Stimulated activated CD8-positive, alpha-beta memory T cell treated with anti-CD3 and anti-CD28 coated beads, Interleukin-7, amount 100 ng/mL, for 4 hours (primary cell): ENCODE data around the gene ABCA8.
"Not testable (repeated sequence)": the region's sequence is repeated elsewhere in the genome, so short reads cannot be mapped to it uniquely, and the experiment has no call there.

Source experiments
- DNase-seq, 2 donors: peaks; one replicate each; pipeline ENCODE4 v3.0.0-alpha.2; 2020; ENCODE audit warnings: low read depth in 2 of 2

The ABCA8 gene

DNA sequence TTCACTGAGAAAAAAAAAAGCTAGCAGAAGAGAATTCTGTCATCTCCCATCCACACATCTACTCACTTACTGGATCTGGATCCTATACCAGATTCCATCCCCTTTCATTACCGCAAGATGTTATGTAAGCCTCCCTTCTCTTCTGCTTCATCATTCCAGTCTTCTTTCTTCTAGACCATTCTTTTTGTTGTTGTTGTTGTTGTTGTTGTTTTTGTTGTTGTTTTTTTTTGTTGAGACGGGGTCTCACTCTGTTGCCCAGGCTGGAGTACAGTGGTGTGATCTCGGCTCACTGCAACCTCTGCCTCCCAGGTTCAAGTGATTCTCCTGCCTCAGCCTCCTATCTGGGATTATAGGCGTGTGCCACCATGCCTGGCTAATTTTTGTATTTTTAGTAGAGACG lies 131.0 kb downstream of the ABCA8 start:
- not testable (repeated sequence) for DNase-seq

DNA sequence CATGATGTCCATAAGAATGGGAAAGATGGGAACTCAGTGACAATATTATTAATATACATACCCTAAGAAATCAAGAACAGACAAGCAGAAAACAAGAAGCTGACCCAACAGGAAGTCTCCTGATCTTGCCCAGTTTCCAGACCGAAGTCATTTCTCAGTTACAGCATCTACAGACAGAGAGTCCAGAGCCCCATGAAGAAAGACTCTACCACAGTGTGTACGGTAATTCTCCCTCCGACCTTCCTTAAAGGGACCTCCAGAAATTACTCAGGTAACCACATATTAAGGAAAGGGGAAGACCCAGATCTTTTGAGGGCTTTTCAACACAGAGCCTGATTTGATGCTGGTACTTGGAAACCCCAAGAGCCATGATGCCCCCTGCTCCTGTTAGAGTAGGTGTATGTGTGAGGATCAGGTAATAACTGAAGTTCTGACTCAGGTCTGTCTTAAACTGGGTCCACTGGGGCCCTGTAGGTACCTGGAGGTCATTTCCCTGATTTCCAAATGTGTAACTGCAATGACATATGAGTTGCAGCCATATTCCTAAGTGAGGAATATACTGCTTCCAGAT lies 132.4 kb downstream of the ABCA8 start:
- DNase-seq = no peak

DNA sequence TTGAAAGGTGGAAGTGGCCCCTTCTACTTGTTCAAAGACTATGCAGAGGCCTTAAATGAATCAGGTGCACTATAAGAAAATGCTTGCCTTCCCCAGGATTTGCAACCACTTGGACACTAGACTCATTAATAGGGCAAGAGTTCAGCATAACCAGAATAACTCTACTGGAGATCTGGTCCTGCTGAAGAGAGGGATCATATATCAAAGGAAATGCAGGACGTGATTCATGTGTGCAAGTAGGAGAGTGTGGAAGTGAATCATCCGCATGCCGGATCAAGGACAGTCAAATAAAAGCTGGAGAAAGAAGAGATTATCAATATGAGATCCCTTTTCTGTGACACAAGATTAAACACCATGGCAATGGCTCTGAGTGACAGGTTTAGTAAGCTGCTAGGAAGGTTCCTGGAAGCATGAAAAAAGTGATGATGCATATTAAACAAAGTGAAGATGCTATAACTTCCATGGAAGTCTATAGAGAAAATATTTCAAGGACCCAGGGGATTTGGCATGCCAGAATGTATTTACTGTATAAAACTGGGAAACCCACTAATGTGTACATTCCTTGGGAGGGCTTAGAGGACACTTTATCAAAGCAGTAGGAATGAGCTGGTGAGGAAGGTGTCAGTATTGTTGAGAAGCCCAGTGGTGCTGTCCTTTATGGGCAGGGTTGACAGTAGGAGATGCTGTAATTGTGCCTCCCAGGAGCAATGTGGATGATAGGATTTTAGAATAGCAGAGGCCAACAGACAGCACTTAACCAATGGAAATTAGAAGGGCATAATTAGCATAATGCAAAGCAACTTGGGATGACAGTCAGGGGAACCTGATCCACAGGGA lies 133.1 kb downstream of the ABCA8 start:
- DNase-seq = no peak

DNA sequence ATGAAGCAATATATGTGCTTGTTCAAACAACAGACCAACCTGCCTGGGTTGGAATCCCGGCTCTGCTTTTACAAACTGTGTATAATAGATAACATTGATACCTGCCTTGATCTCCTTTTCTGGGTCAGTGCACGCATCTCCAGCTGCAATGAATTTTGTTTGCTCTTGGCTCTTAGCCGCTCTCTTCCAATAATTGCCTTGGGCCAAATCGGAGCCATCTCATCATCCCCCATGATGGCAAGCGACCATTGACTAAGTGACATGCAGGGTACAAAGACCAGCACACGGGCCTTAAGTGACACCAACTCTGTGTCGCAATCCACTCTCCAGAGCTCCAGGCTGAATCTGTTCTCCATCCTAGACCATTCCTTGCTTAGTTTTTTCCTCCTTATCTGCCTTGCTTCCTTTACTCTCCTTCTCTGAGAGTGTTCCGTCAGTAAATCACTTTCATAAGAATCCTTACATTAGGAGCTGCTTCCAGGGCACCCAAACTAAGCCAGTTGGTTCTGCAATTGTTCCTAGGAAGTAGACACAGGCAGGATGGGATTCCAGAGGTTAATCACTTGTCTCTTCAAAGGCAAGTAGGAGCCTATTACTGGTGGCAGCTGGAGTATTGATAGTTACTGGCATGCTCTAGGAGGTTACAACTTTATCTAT lies 134.2 kb downstream of the ABCA8 start:
- DNase-seq = no peak

DNA sequence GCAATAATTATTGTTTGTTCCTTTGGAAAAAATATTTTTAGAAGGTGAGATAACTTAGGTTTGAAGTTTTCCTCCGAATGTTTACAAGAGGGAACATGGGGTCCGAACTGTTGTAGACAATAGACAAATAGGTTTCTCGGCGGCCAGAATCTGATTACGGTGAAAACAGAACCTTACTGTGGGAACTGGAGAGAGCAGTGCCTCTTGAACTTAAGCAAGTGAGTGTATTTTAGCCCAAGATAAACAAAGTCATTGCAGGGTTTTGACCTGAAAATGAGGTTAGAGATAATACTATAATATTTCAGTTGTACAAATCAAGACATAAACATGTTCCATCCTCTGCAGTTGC lies 134.7 kb downstream of the ABCA8 start:
- no peak for DNase-seq

DNA sequence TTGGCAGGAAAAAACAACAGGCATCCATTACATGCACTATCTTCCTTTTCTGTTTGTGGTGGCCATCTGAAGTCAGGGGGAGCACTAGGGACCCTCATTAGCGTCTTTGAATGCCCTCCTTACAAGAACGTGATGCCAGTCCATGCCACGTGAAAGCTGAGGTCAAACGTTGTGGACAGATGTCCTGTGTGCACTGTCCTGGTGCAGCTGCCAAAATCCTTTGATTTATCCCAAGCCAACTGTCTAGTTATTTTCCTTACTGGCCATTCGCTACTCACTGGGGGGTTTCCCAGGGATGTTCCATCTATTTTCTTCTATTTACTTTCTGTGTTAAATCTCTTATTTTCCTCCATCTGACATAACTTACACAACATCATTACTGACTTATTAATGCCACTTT lies 135.7 kb downstream of the ABCA8 start:
- no peak for DNase-seq
